HG03432 (cell line): ENCODE measurements around the gene HERPUD1.
"Not testable (repeated sequence)": the region's sequence is repeated elsewhere in the genome, so short reads cannot be mapped to it uniquely, and the experiment has no call there.

ENCODE experiments used
- ATAC-seq: cut with Tn5 transposase; IDR thresholded peaks from one replicate; pipeline ENCODE4 v1.9.1; 2021; ENCODE audit warnings: mild to moderate bottlenecking, moderate library complexity; ENCODE audit not compliant: unreplicated experiment

HERPUD1 gene

GRCh38 chr16:56931892-56932720, at the start of gene HERPUD1:
HERPUD1 (plus strand) TSS chr16:56932142; CDS start chr16:56932245, 103 bp downstream.
- ATAC-seq, result peak; percentile 88

- no peak for ATAC-seq
Measured at GRCh38 chr16:56883586-56883985, 48.4 kb upstream of the HERPUD1 start.

- ATAC-seq, result no peak
Measured at GRCh38 chr16:56884026-56884582, 47.8 kb upstream of the HERPUD1 start.

- ATAC-seq, result not testable (repeated sequence)
Measured at GRCh38 chr16:56884929-56885328, 47.0 kb upstream of the HERPUD1 start.

- no peak for ATAC-seq
Measured at GRCh38 chr16:56885446-56886162, 46.3 kb upstream of the HERPUD1 start.

GRCh38 chr16:56886296-56886695, 45.6 kb upstream of the HERPUD1 start:
- ATAC-seq, result no peak

- no peak for ATAC-seq
Measured at GRCh38 chr16:56886826-56887225, 45.1 kb upstream of the HERPUD1 start.

GRCh38 chr16:56888806-56889205, 43.1 kb upstream of the HERPUD1 start:
- peak; percentile 79 for ATAC-seq

- ATAC-seq, result peak; percentile 34
Measured at GRCh38 chr16:56889206-56889605, 42.7 kb upstream of the HERPUD1 start.

GRCh38 chr16:56891685-56892084, 40.3 kb upstream of the HERPUD1 start:
- no peak for ATAC-seq

- ATAC-seq, result no peak
Measured at GRCh38 chr16:56892705-56893104, 39.2 kb upstream of the HERPUD1 start.

- no peak for ATAC-seq
Measured at GRCh38 chr16:56894331-56894917, 37.5 kb upstream of the HERPUD1 start.

- ATAC-seq, result no peak
Measured at GRCh38 chr16:56895813-56896212, 36.1 kb upstream of the HERPUD1 start.

- ATAC-seq, result no peak
Measured at GRCh38 chr16:56896244-56896643, 35.7 kb upstream of the HERPUD1 start.

GRCh38 chr16:56897026-56897799, 34.7 kb upstream of the HERPUD1 start:
- ATAC-seq, result no peak

GRCh38 chr16:56898847-56899246, 33.1 kb upstream of the HERPUD1 start:
- no peak for ATAC-seq

GRCh38 chr16:56903866-56904265, 28.1 kb upstream of the HERPUD1 start:
- no peak for ATAC-seq

GRCh38 chr16:56907401-56907800, 24.5 kb upstream of the HERPUD1 start:
- no peak for ATAC-seq

- no peak for ATAC-seq
Measured at GRCh38 chr16:56909527-56909979, 22.4 kb upstream of the HERPUD1 start.

GRCh38 chr16:56910112-56910511, 21.8 kb upstream of the HERPUD1 start:
- no peak for ATAC-seq
